ENCODE results near the gene SCLY.

The SCLY gene

DNA sequence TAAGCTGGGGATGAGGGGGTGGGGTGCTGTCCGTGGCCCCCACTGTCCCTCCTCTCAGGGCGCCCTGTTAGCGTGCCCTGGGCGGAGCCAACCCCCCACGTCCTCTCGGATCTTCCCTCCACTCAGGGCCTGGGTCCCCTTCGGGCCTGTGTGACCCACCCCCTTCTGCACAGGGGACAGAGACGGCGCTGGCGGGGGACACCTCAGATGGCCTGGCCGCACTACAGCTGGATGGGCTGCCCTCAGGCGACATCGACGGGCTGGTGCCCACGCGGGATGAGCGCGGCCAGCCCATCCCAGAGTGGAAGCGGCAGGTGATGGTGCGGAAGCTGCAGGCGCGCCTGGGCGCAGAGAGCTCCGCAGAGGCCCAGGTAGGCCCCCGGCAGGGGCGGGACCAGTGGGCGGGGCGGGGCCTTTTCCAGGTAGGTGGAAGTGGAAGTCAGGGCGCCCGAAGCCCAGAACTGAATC is 67.8 kb downstream of the SCLY start:
- DNase-seq, result peak; percentile 56

DNA sequence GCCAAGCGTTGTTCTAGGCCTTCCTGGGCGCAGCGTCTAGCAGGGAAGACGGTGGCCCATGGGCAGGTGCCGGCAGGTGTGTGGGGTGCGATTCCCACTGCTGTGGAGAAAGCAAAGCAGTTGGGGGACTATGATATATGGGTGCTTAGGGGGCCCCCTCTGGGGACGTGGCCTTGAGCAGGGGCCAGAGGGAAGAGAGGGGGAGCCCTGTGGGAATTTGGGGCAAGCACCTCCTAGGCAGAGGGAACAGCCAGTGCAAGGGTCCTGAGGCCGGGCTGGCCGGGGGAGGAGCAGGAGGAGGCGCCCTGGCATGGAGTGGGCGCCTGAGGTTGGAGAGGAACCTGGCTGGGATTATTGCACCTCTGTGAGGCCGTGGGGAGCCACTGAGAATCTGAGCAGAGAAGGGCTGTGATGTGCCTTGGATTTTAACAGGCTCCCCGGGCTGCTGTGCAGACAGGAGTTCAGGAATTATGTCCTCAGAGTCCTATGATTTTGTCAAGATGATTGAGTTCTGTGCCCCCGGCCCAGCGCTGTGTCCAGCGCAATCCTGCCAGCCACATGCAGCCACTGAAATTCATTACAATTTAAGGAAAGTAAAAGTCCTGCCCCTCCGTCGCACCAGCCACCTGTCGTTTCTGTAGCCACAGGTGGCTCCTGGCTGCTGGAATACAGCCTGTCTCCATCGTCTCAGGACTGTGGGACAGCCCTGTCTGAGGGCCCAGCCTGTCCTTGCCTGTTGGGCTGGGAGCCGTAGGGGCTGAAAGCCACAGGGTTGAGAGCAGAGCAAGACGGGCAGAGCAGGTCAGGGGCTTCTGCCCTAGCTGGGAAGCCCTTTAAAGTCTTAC is 68.6 kb downstream of the SCLY start:
- peak; percentile 48 for DNase-seq

DNA sequence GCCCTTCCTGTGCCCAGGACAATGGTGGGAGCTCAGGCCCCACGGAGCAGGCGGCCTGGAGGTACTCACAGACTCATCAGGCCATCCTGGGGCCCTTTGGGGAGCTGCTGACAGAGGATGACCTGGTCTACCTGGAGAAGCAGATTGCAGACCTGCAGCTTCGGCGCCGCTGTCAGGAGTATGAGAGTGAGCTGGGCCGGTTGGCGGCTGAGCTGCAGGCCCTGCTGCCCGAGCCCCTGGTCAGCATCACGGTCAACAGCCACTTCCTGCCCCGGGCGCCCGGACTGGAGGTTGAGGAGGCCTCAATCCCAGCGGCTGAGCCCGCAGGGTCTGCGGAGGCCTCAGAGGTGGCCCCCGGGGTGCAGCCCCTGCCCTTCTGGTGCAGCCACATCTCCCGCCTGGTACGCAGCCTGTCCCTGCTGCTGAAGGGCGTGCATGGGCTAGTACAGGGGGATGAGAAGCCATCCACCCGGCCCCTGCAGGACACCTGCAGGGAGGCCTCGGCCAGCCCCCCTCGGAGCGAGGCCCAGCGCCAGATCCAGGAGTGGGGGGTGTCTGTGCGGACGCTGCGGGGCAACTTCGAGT is 69.4 kb downstream of the SCLY start:
- peak; percentile 47 for DNase-seq

DNA sequence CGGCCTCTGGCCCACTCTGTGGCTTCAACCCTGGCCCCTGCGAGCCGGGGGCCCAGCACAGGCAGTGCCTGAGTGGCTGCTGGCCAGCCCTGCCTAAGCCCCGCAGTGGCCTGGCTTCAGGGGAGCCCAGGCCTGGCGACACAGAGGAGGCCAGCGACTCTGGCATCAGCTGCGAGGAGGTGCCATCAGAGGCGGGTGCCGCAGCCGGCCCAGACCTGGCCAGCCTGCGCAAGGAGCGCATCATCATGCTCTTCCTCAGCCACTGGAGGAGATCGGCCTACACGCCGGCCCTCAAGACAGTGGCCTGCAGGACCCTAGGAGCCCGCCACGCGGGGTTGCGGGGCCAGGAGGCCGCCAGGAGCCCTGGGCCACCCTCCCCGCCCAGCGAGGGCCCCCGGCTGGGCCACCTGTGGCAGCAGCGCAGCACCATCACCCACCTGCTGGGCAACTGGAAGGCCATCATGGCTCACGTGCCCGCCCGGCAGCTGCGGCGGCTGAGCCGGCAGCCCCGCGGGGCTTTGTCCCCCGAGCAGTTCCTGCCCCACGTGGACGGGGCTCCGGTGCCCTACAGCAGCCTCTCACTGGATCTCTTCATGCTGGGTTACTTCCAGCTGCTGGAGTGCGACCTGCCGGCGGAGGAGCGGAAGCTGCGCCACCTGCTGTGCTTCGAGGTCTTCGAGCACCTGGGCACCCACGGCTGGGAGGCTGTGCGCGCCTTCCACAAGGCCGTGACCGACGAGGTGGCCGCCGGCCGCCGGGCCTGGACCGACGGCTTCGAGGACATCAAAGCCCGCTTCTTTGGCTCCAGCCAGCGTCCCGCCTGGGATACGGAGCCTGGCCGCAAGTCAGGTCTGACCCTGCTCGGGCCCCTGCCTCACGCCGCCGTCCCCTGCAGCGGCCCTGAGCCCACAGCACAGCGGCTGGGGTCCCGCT is 70.2 kb downstream of the SCLY start:
- peak; percentile 52 for DNase-seq

DNA sequence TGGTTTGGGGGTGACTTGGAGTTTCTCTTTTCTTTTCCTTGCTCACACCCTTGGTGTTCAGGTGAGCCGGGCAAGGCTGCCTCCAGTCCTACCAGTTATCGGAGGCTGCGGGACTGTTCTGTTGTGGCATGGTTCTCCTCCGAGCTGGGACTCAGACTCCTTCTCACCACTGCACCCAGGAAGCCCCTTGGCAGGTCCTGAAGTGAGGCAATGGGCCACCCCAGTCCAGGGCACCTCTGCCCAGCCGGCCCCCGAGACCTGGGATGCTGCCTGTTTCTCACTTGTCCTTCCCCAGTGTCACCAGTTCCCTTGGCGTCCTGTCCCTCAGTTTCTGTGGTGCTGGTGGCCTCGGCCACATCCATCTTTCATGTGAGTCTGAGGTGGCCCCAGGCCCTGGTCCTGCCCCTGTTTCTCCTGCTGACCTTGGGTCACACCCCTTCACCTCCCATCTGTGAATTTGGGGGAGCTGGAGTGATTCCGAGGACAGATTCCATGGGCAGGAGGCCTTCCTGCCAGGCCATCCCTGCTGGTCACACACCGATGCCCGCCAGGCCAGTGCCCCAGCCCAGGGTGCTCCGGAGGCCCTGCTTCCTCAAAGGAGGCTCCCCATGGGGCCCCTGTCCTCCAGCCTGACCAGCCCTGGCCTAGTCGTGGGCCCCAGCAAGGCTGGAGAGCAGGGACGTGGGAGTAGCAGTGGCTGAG is 71.1 kb downstream of the SCLY start:
- DNase-seq, result peak; percentile 49

DNA sequence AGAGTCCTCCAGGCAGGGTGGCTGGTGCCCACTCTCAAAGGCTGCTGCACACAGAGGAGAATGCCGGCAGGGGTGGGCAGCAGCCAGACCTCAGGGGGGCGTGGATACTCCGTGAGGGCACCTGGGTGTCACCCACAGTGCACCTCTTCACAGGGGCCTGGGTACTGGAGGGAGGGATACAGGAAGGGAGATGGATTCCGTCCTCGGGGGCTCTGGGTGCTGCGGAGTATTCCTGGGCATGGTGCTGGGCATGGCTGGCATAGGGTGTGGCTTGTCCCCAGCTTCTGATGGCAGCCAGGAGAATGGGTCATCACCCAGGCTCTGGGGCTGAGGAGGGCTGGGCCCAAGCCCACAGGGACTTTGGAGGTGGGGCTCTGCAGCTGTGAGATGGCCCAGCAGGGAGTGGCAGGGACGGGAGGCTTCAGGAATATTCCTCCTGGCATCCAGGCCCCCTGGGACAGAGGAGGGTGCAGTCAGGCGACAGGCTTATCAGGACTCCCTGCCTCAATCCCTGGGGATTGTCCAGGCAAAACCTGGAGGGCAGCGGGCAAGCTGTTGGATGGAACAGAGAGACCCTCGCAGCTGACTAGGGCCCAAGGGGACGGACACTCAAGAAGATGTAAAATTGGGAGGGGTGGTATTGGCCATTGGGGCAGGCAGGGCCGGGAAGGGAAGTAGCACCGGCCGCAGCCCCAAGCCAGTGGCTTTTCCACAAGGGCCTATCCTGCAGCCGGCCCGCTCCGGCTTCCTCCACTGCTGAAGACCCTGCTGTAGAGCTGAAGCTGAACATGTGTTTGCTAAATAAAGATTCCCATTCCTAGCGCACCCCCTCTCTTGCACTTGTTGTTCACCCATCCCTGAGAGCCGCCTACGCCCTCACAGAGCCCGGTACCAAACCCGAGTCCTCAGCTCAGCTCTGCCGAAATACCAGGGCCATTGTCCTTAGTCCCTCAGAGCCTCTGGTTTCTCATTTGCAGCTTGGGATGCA is 72.0 kb downstream of the SCLY start:
- DNase-seq, result peak; percentile 38

DNA sequence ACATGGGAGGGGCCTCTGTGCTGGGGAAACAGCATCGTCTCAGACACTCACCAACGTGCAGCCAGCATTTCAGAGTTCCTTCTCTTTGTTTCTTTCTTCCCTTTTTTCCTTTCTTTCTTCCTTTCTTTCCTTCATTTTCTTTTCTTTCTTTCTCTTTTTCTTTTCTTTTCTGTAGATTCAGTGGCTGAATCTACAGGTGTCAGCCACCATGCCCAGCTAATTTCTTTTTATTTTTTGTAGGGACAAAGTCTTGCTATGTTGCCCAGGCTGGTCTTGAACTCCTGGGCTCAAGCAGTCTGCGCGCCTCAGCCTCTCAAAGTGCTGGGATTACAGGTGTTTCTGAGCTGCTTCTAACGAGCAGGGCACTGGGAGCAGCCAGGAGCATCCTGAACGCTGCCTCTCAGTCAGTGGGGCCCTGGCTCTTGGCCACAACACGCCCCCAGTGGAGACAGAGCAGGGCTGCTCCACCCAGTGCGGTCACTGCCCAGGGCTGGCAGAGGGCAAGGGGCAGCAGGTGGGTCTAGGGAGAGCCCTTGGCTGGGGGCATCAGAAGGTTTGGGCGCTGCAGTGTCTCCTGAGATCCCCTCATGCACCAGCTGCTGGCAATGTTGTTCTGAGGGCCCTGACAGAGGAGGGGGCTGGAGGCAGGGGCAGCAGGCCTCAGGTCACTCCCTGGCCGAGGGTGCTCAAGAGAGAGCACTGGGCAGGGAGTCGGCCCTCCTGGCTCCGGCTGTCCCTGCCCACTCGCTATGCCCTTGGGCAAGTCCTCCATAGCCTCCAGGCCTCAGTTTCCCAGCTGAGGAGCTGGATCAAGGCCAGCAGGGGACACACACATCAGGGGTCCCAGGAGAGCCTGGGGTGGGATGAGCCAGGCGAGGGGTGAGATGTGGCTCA is 72.9 kb downstream of the SCLY start:
- DNase-seq, result peak; percentile 60

DNA sequence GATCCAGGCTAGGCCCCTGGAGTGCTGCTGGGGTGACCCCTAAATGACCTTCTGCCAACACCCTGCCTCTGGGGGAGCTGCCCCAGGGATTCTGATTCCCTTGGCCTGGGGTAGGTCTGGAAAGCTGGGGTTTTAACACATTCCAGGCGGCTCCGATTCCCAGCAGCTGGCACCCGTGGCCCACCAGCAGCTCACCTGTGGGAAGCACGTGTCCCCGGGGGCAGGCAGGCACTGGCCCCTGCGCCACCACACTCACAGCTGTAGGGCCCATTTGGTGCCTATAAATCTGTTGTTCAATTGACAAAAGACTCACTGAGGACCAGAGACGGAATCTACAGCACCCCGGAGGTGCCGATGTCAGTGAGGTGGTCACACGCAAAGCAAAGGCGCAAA is 73.6 kb downstream of the SCLY start:
- DNase-seq, result peak; percentile 37

DNA sequence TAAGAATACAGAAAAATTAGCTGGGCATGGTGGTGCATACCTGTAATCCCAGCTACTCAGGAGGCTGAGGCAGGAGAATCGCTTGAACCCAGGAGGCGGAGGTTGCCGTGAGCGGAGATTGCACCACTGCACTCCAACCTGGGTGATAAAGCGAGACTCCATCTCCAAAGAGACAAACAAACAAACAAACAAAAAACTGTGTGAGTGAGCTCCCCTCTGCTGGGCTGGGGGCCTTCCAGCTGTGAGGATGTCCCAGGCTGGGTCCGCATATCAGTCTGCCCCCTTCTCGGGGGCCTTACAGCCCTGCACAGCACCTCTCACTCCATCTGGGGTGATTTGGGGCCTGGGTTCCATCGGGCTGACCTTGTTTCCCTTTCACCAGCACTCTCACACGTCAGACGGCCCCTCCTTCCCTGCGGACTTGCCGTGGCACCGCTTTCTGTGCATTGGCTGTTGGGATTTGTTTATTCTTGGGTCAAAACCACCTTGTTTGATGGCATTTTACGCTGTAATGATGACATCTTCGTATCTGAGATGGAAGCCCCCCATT is 74.9 kb downstream of the SCLY start:
- DNase-seq, result no peak

DNA sequence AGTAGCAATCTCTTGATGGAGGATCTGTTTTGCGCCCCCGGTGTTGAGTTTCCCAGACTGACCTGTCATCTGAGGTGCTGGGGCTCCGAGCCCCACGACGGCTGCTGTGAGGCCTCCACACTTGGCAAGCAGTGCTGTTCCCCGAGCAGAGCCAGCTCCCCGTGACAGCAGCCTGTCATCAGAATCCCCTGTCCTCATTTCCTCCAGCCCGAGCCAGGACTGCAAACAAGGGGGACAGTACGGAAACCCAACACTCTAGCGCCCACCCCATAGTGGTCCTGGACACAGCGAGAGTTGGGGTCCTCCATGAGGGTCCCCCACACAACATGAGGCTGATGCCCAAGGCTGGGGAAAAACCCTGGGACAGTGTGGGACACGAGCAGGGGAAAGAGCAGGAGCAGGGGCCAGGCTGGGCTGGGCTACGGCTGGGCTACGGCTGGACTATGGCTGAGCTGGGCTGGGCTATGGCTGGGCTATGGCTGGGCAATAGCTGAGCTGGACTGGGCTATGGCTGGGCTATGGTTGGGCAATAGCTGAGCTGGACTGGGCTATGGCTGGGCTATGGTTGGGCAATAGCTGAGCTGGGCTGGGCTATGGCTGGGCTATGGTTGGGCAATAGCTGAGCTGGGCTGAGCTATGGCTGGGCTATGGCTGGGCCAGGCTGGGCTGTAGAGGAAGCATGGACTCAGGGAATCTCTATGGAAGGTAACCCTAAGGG is 76.2 kb downstream of the SCLY start:
- DNase-seq, result no peak

DNA sequence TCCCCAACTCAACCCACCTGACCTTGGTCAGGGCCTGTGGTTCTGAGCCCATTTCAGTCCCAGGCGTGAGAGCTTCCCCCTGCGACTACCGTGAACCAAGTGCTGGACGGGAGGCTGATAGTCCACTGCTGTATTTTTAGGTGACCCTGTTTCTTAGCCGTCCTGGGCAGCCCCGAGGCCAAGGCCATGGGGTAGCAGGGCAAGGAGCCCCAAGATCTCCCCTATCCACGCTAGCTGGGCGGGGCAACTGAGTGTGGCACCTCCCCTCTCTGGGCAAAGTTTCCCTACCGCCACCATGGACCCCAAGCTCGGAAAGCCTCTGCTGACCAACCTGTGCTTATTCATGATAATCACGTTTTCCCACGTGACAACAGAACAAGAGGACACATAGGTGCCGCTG is 77.1 kb downstream of the SCLY start:
- DNase-seq, result no peak

DNA sequence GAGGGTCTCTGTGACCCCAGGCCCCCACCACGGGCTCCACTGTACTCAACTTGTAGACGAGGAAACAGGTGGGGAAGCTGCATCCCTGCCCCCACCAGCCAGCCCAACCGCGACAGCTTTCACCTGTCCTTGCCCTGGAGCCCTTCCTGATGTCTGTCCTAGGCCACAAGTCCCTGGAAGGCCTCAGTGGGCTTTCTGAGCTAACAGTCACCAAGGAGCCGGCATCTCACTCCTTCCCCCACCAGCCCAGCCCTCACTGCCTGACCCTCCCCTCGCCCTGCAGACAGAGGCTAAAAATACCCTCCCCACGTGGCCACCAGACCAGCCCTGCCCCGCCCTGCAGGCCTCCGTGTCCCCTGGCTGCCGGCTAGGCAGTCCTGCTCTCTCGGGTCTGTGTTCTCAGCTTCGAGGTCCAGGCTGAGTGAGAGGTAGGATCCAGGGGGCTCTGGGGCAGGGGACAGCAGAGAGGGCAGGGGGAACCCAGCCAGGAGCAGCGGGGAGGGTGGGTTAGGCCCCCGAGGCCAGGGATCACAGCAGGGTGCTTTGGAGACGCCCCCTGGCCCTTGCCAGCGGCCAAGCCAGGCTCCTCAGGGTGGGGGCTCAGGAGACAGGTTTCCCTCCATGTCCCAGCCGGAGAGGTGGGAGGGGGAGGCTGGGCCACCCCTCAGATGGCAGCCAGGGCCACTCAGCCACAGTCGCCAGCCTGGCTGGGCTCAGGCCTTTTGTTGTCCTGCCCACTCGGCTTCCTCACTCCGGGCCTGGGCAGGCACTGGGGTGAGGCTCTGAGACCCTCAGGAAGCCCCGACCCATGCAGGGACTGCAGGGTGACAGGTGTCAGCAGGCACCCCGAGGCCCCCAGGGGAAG is 77.8 kb downstream of the SCLY start, which contains the start of gene KLHL30:
Gene KLHL30 (plus strand): TSS at position 338 of the 865 bp plus-strand sequence. CDS start 2,087 bp downstream, outside the sequence.
- peak; percentile 77 for DNase-seq

DNA sequence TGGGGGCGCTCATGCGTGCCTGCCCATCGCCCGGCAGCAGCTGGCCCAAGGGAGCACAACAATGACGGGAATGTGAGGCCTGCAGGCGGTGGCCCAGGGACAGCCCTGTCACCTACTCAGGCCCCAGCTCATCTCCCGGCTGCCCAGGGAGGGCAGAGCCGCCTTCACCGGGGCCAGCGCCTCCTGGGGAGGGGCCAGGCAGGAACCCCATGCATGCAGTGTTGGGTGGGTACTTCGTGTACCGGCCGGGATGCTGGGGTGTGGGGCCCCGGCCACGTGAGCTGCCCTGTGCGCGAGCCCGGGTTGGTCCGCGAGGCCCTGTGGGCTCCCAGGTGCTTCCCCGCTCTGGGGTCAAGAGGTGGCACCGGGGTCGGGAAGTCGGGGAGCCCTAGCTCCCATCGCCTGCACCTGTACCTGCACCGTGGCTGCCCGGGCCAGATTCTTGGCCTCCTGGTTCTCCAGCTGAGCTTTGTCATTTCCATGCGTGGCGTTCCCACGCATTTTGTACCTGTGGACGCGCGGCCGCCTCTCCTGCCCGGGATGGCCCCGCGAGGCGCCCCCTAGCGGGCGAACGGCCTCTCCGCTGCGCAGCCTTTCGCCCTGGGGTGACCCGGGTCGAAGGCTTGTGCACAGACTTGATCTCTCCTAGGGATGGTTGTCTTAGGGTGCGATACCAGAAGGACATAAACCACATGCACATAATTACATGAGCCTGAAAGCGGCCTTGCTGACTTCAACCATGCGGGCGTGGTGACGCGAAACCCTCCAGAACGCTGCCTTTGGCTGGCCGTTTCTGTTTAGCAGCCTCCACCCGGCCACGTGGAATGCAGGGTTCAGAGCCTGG is 78.6 kb downstream of the SCLY start:
- DNase-seq, result no peak

DNA sequence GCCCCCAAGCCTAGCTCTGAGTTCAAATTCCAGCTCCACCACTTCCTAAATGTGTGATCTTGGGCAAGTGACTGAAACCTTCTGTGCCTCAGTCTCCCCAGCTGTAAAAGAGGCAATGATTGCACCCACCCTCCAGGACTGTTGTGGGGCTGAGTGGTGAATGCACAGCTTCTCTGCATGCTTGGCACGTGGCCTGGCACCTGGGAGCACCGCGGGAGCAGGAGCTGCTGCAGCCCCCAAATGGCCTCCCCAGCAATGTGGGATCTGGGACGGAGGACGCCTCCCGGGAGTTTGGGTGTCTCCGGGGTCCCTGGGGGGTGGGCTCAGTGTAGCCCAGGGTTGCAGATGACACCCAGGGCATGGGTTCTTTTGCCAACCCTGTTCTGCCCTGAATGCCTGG is 79.2 kb downstream of the SCLY start:
- no peak for DNase-seq

DNA sequence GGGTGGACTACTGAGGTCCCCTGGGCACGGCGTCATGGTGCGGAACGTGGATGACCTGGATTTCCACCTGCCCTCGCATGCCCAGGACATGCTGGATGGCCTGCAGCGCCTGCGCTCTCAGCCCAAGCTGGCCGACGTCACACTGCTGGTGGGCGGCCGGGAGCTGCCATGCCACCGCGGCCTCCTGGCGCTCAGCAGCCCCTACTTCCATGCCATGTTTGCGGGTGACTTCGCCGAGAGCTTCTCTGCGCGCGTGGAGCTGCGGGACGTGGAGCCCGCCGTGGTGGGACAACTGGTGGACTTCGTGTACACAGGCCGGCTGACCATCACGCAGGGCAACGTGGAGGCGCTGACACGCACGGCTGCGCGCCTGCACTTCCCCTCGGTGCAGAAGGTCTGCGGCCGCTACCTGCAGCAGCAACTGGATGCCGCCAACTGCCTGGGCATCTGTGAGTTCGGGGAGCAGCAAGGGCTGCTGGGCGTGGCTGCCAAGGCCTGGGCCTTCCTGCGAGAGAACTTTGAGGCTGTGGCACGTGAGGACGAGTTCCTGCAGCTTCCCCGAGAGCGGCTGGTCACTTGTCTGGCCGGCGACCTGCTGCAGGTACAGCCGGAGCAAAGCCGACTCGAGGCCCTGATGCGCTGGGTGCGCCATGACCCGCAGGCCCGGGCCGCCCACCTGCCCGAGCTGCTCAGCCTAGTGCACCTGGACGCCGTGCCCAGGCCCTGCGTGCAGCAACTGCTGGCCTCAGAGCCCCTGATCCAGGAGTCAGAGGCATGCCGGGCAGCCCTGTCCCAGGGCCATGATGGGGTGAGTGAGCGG is 80.1 kb downstream of the SCLY start:
- no peak for DNase-seq
